Rectal smooth muscle tissue (tissue), 1 donor: ENCODE measurements around the gene SHBG.
A peak's percentile ranks its signal among the peaks of the same experiment; 100 is the strongest.
"Not testable (repeated sequence)": the region's sequence is repeated elsewhere in the genome, so short reads cannot be mapped to it uniquely, and the experiment has no call there.

Experiments
- H3K27ac ChIP-seq: one replicate; pipeline ENCODE4 v1.7.0; 2013; ENCODE audit warnings: low read depth, low read length, inconsistent platforms
- H3K27me3 ChIP-seq: one replicate; pipeline ENCODE4 v1.7.0; 2013; ENCODE audit warnings: low read length; ENCODE audit not compliant: control insufficient read depth, insufficient read depth
- H3K36me3 ChIP-seq: one replicate; pipeline ENCODE4 v1.7.0; 2013; ENCODE audit warnings: low read length; ENCODE audit not compliant: control insufficient read depth, insufficient read depth
- H3K4me1 ChIP-seq: one replicate; pipeline ENCODE4 v1.7.0; 2013; ENCODE audit warnings: low read length; ENCODE audit not compliant: control insufficient read depth, insufficient read depth
- H3K4me3 ChIP-seq: one replicate; pipeline ENCODE4 v1.7.0; 2013; ENCODE audit warnings: low read length
- H3K9ac ChIP-seq: one replicate; pipeline ENCODE4 v1.7.0; 2013; ENCODE audit warnings: low read length

SHBG gene

DNA sequence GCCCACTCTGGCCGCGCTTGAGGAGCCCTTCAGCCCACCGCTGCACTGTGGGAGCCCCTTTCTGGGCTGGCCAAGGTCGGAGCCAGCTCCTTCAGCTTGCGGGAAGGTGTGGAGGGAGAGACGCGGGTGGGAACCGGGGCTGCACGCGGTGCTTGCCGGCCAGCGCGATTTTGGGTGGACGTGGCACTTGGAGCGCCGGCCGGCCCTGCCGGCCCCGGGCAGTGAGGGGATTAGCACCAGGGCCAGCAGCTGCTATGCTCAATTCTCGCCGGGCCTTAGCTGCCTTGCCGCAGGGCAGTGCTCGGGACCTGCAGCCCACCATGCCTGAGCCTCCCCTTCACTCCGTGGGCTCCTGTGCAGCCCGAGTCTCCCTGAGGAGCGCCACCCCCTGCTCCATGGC, 10.8 kb downstream of the SHBG start:
- Histone ChIP-seq H3K9ac (no peak overlapping the region), H3K27me3 (no peaks in the 10 kb centered on the region), H3K4me3 (no peak overlapping the region), H3K36me3 (no peaks in the 10 kb centered on the region), H3K27ac (no peak overlapping the region), H3K4me1 (no peaks in the 10 kb centered on the region)

- not testable (repeated sequence) for H3K9ac ChIP-seq, H3K4me3 ChIP-seq, H3K36me3 ChIP-seq, H3K27ac ChIP-seq, H3K27me3 ChIP-seq, H3K4me1 ChIP-seq
Observed at GRCh38 chr17:7641635-7642034, 11.7 kb downstream of the SHBG start.

DNA sequence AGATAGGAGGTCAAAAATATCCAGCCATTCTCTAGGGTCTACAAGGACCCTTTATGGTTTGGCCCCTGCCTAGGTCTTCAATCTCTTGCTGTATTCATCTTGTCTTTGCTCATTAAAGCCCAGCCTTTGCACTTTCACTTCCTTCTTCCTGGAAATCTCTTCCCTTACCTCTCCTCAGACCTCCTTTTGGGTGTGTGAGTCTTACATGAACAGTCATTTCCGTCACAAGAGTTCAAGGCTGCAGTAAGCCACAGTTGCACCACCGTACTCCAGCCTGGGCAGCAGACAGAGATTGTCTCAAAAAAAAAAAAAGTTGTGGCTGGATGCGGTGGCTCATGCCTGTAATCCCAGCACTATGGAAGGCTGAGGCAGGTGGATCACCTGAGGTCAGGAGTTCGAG, 14.8 kb downstream of the SHBG start:
- peaks cover under 1% of the 10 kb centered on the region for H3K27me3 ChIP-seq
- H3K9ac ChIP-seq = no peak overlapping the region
- H3K27ac ChIP-seq = no peak overlapping the region
- H3K4me3 ChIP-seq = no peak overlapping the region
- H3K36me3 ChIP-seq = no peaks in the 10 kb centered on the region
- no peaks in the 10 kb centered on the region for H3K4me1 ChIP-seq

GRCh38 chr17:7646457-7646856, 16.5 kb downstream of the SHBG start:
- H3K27me3 ChIP-seq = peaks cover 10% of the 10 kb centered on the region
- H3K27ac ChIP-seq = no peak overlapping the region
- no peak overlapping the region for H3K9ac ChIP-seq
- no peaks in the 10 kb centered on the region for H3K4me1 ChIP-seq
- no peak overlapping the region for H3K4me3 ChIP-seq
- no peaks in the 10 kb centered on the region for H3K36me3 ChIP-seq

GRCh38 chr17:7647018-7647417, 17.1 kb downstream of the SHBG start:
- Histone ChIP-seq H3K4me3 (no peak overlapping the region), H3K27ac (no peak overlapping the region), H3K4me1 (no peaks in the 10 kb centered on the region), H3K9ac (no peak overlapping the region), H3K27me3 (peaks cover 15% of the 10 kb centered on the region), H3K36me3 (no peaks in the 10 kb centered on the region)

- Histone ChIP-seq H3K9ac (no peak within 1 kb of the TSS), H3K27me3 (peaks cover 16% of the 10 kb centered on the region), H3K27ac (peak within 1 kb of the TSS; percentile 24), H3K36me3 (no peaks in the 10 kb centered on the region), H3K4me1 (no peaks in the 10 kb centered on the region), H3K4me3 (peak within 1 kb of the TSS; percentile 74)
Observed at GRCh38 chr17:7650509-7651096, 20.7 kb downstream of the SHBG start, which contains the start of gene ATP1B2. Gene ATP1B2, plus strand, starts transcription at chr17:7650926. Its CDS starts 593 bp downstream, at chr17:7651519.

GRCh38 chr17:7651097-7651664, 21.2 kb downstream of the SHBG start:
- no peaks in the 10 kb centered on the region for H3K4me1 ChIP-seq
- H3K27me3 ChIP-seq = peaks cover 16% of the 10 kb centered on the region
- no peaks in the 10 kb centered on the region for H3K36me3 ChIP-seq
- peak overlapping the region; percentile 74 for H3K4me3 ChIP-seq
- H3K9ac ChIP-seq = no peak overlapping the region
- H3K27ac ChIP-seq = peak overlapping the region; percentile 14

DNA sequence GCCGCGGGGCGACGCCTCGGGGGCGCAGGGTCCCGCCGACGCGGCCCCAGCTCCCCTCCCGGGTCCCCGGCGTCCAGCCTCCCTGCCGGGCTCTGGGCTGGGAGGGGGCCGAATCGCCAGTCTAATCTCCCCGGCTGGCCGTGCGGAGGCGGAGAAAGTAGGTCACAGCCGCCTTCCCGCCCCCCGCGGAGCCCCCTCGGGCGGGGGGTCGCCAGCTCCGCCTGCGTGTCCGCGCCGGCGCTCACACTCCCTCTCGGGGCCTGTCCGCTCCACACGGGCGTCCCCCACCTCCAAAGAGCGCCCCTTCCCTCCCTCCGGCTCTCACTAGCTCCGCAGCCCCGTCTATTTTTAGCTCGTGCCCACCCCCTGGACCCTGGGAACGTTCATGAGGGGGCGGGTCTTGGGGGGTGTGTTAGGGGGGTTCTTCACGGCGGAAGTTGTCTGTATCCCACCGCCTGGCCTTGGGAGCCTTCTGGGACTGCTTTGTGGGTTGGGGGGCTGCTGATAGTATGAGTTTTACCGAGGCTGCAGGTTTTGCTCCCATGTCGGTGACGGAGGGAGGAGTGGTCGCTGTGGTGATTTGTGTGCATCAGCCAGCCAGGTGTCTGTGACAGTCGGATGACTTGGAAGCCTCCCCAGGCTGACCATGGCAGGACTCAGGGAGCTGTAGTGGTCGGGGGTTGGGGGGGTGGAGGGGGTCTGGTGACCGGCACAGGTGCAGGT, 21.9 kb downstream of the SHBG start:
- Histone ChIP-seq H3K4me1 (no peaks in the 10 kb centered on the region), H3K9ac (no peak overlapping the region), H3K4me3 (peak overlapping the region; percentile 74), H3K27me3 (peaks cover 16% of the 10 kb centered on the region), H3K27ac (peak overlapping the region; percentile 24), H3K36me3 (no peaks in the 10 kb centered on the region)

DNA sequence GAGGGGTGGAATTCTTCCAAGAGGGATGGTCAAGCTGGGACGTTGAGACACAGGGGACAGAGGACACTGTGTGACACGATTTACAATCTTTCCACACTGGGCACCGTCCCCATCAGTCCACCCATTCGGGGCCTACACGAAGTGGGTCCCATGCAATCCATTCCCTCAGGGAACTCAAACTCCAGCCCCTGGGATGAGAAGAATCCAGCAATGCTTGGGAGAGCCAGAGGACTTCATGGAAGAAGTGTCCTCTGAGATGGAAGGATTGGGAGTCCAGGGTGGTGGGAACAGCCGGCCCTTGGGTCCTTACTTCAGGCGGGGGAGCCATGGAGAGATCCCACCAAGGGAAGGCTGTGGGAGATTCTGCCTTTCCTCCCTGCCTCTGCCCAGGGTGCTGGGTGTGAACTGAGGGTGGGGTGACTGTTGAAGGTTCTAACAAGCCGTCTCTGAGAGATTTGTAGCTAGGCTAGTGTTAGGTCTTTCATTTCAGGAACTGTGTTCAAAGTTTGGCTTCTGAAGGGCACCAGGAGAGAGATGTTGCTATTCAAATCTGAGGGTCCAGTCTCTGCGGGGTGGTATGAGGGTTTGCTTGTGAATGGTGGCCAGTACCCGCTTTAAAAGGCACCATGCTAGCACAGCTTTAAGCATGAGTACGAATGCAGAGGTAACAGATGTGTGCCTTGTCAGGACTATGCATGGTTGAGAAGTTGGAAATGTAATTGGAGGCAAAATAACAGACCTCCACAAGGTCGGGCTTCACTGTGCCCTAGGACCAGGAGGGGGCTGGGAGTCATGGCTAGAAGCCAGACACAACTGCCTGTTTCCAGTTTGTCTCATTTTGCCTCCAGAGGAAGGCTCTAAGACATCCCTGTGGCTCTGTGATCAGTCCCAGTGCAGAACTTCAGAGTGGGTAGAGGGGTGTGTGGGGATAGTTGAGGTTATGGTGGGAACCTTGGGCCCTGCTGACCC, 22.7 kb downstream of the SHBG start:
- Histone ChIP-seq H3K27ac (no peak overlapping the region), H3K4me3 (no peak overlapping the region), H3K4me1 (no peaks in the 10 kb centered on the region), H3K9ac (no peak overlapping the region), H3K36me3 (no peaks in the 10 kb centered on the region), H3K27me3 (peaks cover 16% of the 10 kb centered on the region)

GRCh38 chr17:7654832-7655540, 25.1 kb downstream of the SHBG start:
- Histone ChIP-seq H3K27ac (no peak overlapping the region), H3K27me3 (peaks cover 13% of the 10 kb centered on the region), H3K4me1 (no peaks in the 10 kb centered on the region), H3K9ac (no peak overlapping the region), H3K4me3 (no peak overlapping the region), H3K36me3 (no peaks in the 10 kb centered on the region)

- Histone ChIP-seq H3K4me1 (no peaks in the 10 kb centered on the region), H3K36me3 (no peaks in the 10 kb centered on the region), H3K27me3 (peaks cover 11% of the 10 kb centered on the region), H3K9ac (no peak overlapping the region), H3K27ac (no peak overlapping the region), H3K4me3 (no peak overlapping the region)
Observed at GRCh38 chr17:7655541-7655840, 25.6 kb downstream of the SHBG start.
